Measurements from ENCODE around the gene NACA2.

- TF ChIP-seq NFIC (IDR thresholded peaks at IDR 0.05) (no peak), TAF1 (IDR thresholded peaks at IDR 0.05; ENCODE audit: low read depth) (no peak), ZBTB7A (IDR thresholded peaks at IDR 0.05; ENCODE audit: low read depth) (no peak), YY1 (IDR thresholded peaks at IDR 0.05; ENCODE audit: low read depth) (no peak), CEBPB (IDR thresholded peaks at IDR 0.05) (no peak), EP300 (IDR thresholded peaks at IDR 0.05; ENCODE audit: borderline replicate concordance) (no peak), RAD21 (IDR thresholded peaks at IDR 0.05; ENCODE audit: low read depth) (peak; percentile 78)
- TF ChIP-seq, protein P1, sequence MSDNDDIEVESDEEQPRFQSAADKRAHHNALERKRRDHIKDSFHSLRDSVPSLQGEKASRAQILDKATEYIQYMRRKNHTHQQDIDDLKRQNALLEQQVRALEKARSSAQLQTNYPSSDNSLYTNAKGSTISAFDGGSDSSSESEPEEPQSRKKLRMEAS (IDR thresholded peaks at IDR 0.05), result no peak
- TF ChIP-seq, protein P2, sequence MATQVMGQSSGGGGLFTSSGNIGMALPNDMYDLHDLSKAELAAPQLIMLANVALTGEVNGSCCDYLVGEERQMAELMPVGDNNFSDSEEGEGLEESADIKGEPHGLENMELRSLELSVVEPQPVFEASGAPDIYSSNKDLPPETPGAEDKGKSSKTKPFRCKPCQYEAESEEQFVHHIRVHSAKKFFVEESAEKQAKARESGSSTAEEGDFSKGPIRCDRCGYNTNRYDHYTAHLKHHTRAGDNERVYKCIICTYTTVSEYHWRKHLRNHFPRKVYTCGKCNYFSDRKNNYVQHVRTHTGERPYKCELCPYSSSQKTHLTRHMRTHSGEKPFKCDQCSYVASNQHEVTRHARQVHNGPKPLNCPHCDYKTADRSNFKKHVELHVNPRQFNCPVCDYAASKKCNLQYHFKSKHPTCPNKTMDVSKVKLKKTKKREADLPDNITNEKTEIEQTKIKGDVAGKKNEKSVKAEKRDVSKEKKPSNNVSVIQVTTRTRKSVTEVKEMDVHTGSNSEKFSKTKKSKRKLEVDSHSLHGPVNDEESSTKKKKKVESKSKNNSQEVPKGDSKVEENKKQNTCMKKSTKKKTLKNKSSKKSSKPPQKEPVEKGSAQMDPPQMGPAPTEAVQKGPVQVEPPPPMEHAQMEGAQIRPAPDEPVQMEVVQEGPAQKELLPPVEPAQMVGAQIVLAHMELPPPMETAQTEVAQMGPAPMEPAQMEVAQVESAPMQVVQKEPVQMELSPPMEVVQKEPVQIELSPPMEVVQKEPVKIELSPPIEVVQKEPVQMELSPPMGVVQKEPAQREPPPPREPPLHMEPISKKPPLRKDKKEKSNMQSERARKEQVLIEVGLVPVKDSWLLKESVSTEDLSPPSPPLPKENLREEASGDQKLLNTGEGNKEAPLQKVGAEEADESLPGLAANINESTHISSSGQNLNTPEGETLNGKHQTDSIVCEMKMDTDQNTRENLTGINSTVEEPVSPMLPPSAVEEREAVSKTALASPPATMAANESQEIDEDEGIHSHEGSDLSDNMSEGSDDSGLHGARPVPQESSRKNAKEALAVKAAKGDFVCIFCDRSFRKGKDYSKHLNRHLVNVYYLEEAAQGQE (IDR thresholded peaks at IDR 0.05; ENCODE audit: low read depth), result no peak
Measured at GRCh38 chr17:61551255-61551742, 39.7 kb downstream of the NACA2 start.
